Gastrocnemius medialis (tissue), 4 donors: ENCODE measurements around the gene LRRC56.

Experiments used
- CTCF ChIP-seq, 5 experiments: fragments of 450-650 bp in 3 of 5; fragments of 200-600 bp in 2 of 5; sonication (generic) in 2 of 5; IDR thresholded peaks in 4 of 5; conservative IDR thresholded peaks in 1 of 5; 1 replicate in 4 of 5; 2 replicates in 1 of 5; pipeline ENCODE4 v1.5.1; 2016 to 2019; ENCODE audit warnings: antibody characterized with exemption in 5 of 5, mild to moderate bottlenecking in 3 of 5, moderate library complexity in 3 of 5
- POLR2A ChIP-seq, 2 donors: fragments of 450-650 bp; IDR thresholded peaks; one replicate each; pipeline ENCODE4 v1.6.1; 2017; ENCODE audit warnings: antibody characterized with exemption in 2 of 2, mild to moderate bottlenecking in 2 of 2, moderate library complexity in 2 of 2

DNA sequence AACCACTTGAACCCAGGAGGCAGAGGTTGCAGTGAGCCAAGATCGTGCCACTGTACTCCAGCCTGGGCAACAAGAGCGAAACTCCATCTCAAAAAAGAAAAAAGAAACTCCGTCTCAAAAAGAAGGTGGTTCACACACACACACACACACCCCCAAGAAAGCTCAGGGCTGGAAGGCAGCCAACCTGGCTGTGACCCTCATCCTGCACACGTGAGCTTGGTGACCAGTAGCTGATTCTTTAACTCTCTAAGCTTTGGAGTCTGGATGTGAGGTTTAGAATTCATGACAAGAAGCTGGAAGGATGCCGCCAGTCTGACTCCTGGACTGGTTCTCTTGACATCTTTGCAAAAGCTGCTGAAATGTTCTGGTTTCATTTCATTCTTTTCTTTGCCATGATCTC, 28.4 kb upstream of the LRRC56 start:
- TF ChIP-seq CTCF (IDR thresholded peaks at IDR 0.05 in 4 of 5, conservative IDR thresholded peaks at IDR 0.05 in 1 of 5) (no peak), POLR2A (IDR thresholded peaks at IDR 0.05) (no peak)
